UCSD-AML1 (cell line): ENCODE data around the gene NCR3LG1.

Experiments used
- DNase-seq: peaks from one replicate; lab custom pipeline; 2025; ENCODE audit not compliant: unreplicated experiment; lab: John Stamatoyannopoulos, UW

The NCR3LG1 gene

DNA sequence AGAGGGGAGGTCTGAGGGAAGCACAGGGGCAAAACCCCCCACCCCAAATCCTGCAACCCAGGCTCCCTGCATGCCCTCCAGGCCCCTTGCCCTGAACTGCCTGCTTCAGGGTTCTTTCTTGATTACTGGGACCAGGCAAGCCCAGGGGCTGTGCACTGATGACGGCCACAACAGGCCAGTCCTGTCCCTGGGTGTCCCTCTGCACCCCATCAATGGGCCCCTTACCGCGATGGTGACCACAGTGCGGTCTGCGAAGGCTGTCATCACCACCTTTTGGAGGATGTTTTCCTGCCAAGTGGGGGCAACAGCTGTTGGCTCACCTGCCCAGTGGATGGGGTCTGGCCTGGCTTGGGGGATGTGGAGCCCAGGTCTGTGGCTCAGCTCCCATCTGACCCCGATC is 41.9 kb downstream of the NCR3LG1 start:
- no peak for DNase-seq

DNA sequence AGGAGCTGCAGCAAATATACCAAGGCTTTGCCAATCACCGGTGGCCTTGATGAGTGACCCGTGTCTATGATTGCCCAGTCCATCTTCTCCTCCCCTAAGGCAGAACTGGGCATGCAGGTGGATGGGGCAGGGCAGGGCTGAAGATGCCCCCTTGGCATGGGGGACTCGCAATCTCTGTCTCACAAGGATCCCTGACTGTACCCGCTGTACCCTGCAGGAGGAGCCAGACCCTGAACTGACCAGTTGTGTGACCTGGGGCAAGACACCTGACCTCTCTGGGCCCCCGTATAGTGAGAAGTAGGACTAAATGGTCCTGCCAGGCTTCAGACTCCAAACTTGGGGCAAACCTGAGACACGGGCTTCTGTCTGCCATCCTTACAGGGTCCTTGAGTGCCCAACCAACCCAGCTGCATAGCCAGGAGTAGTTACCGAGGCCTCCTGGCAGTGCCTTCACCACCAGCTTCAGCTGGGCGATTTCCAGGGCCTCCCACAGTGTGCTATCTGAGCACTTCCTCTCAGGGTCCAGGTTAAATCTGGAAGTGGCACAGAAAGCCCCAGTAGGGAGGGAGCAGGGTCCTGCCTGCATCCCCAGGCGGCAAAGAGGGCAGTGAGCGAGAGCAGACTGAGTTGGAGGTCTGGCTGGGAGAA is 43.3 kb downstream of the NCR3LG1 start:
- no peak for DNase-seq

DNA sequence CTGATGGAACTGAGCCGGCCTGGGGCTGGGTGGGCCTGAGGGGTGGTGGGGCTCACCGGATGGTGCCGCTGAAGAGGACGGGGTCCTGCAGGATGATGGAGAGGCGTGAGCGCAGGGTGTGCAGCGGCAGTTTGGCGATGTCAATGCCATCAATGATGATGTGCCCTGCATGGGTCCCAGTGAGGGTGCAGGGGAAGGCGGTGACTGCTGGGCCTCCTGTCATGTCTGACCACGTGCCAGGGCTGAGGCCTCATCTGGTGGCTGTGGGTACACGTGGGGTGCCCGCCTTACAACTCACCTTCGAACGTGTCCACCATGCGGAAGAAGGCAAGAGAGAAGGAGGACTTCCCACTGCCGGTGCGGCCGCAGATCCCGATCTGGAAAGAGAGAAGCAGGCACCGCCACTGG is 44.0 kb downstream of the NCR3LG1 start:
- no peak for DNase-seq

DNA sequence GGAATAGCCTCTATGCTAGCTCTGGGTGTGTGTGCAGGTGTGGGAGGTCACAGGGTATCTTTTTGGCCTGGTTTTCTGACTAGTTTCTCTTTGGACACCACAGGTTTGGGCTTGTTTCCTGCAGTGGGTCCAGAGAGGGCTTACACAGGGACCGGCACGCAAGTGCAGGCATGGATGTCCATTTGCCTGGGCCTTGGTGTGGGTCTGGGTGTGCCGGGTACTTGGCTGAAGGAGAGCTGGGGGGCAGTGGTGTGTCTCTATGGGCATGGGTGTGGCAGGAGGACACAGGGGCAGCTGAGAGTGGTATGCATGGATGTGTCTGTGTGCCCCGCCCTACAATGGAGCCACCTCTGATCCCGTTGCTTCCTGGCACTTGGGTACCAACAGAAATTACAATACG is 44.4 kb downstream of the NCR3LG1 start:
- DNase-seq = no peak

DNA sequence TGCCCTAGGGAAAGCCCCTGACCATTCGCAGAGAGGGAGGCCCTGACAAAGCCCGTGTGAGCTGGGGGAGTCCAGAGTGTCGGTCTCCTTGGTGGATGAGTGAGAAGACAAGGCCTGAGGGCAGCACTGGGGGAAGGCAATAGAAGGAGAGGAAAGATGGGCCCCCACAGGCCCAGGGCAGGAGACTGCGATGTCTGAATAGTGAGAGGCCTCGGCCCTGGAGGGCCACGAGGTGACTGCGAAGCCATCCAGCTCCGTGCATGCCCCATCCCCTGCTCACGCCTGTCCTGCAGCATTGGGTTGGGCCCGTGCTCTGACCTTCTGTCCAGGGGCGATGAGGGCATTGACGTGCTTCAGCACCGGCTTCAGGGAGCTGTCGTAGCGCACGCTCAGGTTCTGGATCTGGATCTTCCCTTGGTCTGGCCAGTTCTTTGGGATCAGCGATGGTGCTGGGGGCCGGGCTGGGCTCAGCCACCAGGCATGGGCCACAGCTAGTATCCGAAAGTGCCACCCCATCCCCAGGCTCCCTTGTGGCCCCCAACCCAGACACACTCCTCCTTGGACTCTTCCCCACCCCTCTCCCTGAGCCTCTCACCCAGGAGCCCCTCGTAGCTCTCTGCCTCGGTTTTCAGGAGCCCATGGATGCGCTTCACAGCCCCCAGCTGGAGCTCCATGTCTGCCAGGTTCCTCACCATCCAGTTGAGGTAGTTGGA is 45.2 kb downstream of the NCR3LG1 start:
- no peak for DNase-seq

DNA sequence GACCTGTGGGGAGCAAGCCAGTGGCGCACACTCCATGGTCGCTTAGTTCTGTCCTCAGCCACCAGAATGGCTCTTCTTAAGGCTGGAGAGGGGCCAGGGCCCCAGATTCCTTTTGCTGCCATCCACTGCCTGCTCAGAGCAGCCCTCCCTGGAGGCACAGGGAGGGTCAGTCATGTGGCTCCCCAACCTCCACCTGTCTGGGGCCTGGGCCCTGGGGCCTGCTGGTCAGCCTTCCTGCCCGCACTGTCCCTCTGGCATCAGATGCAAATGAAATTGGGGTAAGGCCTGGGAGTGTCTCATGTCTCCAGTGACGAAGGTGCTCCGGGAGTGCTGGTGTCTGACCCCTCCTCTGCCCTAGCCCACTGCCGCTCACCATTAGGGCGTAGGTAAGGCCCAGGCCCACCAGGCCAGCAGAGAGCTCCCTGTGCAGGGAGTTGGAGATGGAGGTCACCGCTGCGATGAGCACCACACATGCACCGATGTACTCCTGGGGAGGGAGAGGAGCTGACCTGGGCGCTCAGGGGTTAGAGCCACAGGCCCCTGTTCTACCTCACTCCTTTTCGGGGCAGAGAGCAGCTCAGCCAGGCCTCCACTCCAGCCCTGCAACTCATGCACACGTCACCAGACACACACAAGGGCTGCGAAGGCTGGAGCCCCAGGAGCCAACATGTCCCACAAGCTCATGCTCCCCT is 45.9 kb downstream of the NCR3LG1 start:
- DNase-seq = no peak

DNA sequence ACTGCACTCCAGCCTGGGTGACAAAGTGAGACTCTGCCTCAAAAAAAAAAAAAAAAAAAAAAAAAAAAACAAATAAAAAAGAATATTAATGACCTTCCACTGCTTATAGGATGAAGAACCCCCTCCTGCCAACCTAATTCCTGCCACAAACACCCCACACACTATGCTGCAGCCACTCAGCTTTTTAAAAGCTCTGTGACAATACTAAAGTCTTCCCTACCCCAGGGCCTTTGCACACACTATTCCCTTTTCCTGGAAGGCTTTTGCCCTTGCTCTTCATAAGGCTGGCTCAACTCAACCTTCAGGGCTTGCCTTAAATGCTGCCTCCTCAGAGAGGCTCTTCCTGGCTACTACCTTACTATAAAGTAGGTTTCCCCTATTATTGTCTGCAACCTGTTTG is 47.6 kb downstream of the NCR3LG1 start:
- no peak for DNase-seq

DNA sequence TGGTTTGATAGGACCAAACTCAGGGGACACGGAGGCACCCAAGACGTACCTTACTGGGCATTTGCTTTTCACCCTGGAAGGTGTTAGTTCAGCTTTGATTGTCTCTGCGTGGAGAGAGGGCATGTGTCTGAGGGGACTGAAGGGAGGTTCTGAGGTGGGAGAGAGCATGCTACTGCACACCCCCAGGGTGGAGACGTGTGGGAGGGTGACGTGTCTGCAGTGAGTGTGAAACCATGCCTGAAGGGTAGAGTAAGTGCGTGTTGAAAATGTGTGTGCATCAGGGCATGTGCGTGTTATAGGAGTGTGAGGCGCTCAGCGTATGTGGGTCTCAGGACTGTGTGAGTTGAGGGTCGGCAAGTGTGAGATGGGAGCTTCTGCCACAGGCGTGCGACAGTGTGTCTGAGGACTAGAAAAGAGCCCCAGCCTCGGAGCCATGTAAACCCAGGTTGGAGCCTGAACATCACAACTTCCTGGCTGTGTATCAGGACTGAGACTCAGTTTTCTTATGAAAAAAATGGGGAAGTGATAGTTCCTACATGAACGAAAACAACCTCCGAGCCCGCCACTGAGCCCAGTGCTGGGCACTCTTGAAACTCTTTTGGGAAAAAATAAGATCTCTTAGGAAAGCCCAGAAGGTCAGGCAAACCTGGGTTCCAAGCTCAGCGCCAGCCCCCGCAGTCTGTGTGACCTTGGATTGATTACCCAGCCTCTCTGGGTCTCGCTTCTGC is 48.6 kb downstream of the NCR3LG1 start:
- DNase-seq = no peak

DNA sequence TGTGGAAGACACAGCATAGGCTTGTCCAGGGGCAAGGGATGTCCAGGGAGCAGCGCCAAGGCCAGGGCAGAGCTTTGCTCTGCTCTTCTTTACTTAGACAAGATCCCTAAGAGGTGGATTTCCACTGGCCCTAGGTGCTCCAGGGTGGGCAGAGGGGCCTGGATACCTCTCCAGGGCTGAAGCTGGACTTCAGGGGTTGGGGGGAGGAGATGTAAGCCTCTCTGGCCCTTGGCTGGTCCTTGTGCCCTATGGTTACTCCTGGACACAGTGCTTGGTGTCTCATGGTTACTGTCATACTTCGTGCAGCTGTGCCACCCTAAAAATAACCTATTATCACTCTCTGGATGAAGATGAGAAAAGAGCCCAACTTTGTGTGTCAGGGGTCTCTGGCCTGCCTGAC is 49.7 kb downstream of the NCR3LG1 start:
- no peak for DNase-seq

DNA sequence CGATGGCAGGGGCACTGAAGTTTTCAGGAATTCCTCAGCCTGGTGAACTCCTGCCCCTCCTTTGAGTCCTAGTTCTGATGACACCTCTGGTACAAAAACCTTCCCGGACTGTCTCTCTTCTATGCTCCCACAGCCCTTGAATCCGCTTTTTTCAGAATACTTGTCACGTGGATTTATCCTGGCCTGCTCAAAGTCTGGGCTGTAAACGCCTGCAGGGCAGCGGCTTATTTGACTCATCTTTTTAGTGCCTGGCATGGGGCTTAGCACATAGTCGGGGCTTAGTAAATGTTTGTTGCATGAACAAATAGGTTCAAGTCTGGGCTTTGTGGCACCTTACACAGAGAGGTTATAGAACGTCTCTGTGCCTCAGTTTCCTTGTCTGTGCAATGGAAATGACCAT is 50.2 kb downstream of the NCR3LG1 start:
- DNase-seq = no peak

DNA sequence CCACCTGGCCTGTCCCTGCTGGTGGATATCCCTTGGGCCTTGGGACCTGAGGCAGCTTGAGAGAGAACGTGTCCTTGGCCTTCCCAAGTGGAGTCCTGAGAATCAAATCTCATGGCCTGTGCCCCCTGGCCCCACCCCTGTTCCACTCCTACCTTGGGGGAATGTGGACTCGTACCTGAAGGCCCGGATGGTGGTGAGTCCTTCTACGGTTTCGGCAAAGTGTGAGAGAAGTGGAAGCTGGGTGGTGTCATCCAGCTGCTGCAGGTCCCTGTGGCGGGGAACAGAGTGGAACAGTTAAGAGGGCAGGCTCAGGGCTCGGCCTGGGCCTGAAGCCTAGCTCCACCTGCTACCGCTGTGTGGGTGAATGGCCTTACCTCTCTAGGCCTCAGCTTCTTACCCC is 50.9 kb downstream of the NCR3LG1 start:
- no peak for DNase-seq

DNA sequence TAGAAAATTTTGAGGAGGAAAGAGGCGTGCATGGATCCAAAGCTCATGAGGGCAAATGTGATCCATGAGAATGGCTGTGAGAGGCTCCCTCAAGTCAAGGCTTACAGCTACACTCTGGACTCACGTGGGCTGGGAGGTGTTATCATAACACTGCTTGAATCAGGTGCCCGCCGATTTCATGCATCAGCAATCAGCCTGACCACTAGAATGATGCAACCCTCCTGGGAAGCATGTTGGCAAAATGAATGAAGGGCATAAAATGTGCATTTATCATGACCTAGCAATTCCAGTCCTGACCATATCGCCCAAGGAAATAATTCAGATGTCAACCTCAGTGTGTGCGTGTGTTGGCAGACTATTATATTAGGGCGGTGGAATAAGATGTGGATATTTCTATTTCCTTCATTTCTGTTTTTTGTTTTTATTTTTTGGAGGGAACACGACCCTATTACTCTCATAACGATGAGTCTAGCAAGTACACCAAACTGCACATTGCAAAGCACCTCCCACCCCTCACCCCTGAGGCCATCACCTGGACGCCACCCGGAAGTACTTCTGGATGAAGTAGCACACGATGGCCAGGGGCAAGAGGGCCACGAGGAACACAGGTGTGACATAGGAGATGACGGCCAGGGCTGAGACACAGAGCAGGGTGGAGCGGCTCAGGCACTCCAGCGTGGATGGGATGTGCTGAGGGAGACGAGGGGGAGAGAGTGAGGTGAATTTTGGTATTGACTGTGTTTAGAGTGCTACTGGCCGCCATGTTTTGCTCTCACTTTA is 52.6 kb downstream of the NCR3LG1 start:
- no peak for DNase-seq

DNA sequence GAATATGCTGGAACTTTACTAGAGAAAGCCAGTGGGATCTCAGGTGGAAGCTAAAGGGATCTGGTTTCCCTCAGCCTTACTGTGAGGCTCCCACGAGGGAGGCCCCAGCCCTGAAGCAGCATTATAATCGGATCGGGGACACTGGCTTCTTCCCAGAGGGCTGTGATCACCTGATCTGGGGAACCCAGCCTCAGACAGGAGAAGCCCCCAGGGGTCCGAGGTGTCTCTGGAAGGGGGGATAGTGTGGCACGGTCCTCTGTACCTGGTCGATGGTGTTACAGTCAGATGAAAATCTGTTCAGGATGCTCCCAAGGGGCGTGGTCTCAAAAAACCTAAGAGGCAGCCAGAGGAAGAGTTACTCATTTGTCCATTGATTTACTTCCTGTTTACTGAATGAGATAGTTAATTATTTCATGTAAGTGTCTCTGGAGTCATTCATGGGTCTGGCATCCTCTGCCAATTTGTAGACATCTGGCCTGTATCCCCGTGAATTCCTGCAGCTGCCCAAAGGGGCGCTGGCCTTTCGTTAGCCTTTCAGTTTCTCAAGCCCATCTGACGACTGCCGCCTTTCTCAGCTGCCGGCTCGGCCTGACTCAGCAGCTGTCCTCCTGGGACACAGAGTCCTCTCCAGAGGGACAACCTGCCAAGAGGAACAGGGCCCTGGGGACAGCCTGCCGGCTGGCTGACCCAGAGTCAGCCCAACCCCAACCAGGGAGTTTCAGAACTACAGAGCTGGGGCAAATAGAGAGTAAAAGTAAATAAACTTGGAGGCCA is 53.8 kb downstream of the NCR3LG1 start:
- DNase-seq = no peak

DNA sequence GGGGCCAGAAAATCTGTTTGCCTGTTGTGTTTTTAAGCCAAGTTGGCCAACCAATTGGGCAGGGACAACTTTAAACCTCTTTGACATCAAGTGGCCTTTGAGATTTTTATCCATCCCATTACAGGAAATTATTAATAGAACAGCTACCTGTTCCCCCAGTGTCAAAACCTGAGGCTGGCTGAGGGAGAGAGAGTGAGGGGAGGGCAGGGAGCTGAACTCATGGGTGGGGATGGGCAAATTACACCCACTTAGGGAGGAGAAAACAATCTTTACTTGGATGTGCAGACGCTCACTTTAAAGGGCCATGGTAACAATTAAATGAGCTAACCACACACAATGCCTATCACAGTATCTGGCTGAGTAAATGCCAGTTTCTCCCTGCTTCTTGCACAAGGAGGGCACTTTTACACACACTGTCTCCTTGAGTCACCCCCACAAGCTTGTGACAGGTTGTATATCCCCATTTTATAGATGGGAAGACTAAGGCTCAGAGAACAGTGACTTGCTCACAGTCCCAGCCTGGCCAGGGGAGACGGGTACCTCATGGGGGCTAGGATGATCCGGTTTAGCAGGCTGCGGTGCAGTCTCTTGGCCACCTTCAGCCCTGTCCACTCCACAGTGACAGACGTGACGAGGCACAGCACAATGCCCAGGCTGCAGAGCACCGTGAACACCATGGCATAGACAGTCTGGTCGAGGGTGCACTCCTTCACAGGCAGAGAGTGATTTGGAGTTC is 54.6 kb downstream of the NCR3LG1 start:
- DNase-seq = no peak

DNA sequence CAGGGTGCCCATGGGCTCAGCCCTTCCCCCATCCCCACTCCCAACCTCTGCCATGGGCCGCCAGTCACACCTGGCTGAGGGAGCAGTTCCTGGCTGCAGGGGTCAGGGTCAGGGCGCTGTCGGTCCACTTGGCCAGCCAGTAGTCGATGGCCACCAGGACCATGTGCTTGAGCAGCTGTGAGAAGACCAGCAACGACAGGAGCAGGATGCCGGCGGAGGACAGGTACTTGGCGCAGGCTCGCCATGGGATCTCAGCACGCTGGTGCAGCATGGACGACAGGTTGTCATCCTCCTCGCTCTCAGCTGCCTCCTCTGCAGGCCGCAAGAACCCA is 55.2 kb downstream of the NCR3LG1 start:
- DNase-seq = no peak

DNA sequence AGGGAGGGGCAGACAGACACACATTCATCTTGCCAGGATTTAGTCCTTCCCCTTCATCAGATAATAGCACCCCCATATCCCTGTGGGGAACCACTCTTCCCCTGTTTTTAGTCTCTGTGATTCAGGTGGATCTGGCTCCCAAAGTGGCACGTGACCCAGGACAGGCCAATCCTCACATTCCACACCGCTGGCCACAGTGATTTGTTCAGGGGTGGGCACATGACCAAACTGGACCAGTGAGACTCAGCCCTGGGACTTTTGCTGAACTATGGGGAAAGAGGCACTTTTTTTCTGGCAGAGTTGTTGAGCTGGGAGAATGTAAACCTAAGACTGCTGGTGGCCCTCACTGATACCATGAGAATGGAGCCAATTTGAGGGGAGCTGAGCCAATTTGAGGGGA is 56.0 kb downstream of the NCR3LG1 start:
- no peak for DNase-seq

DNA sequence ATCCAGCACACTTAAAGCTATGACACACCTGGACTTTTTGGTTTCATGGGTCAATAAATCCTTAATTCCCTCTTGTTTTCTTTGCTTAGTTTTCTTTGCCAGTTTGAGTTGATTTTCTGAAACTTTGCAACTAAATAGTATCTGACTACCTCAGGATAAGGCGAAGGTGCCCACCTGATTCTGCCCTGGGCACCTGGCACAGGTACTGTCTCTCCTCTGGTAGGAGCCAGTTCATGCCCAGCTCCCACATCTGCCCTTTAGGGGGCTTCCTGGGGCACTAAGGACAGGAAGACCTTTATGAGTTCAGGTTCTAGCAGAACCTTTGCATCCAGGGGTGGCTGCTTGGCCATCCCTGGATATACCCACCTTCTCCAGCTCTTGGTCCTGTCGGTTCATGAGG is 56.4 kb downstream of the NCR3LG1 start:
- DNase-seq = no peak

DNA sequence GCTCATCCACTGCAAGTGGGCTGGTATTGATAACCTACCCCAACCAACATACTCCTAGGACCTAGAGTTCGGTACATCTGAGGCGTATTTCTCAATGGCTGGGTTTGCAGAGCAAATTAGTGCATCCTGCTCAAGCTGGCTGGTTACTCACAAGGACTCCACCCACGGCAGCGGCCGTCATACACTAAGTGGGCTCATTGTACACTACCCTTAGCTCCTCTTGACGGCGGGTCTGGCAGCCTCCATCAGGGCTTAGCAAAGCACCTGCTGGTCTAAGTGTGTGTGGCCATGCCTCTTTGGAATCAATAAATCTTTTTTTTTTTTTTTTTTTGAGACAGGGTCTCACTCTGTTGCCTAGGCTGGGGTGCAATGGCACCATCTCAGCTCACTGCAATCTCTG is 57.0 kb downstream of the NCR3LG1 start:
- no peak for DNase-seq

DNA sequence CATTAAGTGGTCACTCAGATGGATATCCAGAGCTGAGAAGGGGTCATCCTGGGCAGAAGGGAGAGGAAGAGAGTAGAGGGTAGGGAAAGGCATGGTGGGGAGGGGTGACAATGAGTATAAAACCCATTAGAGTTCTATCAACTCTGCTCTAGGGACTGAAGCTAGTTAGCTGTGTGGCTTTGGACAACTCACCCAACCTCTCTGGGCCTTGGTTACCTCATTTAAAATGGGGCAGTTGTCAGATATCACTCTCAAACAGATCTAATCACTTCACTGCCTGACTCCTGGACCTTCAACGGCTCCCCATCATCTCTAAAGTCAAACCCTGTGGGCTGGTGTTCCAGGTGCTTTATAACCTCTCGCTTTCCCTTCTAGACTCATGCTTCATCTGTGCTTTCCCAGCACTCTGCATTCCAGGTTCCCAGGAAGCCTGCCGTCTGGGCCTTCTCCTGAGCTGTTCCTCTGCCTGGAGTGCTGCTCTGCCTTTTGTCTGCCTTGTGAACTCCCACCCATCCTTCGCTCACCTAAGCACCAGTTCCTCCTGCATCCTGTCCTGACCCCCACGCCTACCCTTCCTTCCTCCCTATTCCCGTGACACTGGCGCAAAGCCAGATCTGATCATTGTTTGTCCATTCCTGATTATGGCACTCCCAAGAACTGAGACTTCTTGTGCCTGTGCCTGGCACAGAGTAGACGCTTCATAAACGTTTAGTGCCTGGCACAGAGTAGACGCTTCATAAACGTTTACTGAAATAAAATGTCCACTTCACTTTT is 59.2 kb downstream of the NCR3LG1 start:
- no peak for DNase-seq
